ENCODE results near the gene INPP5A.
"Not testable (repeated sequence)": the region's sequence is repeated elsewhere in the genome, so short reads cannot be mapped to it uniquely, and the experiment has no call there.

INPP5A gene

GRCh38 chr10:132592790-132593383, 55.3 kb downstream of the INPP5A start:
- no peaks in the 10 kb centered on the region for H3K27me3 ChIP-seq (ENCODE audit: control insufficient read depth, insufficient read depth, low read length)
- H3K4me1 ChIP-seq (ENCODE audit: control insufficient read depth, insufficient read depth, low read length), result peaks cover 36% of the 10 kb centered on the region
- H3K4me3 ChIP-seq (ENCODE audit: low read length), result no peak overlapping the region
- no peak overlapping the region for H3K9ac ChIP-seq (ENCODE audit: low read length)
- no peaks in the 10 kb centered on the region for H3K36me3 ChIP-seq (ENCODE audit: control insufficient read depth, insufficient read depth, low read length)
- peak overlapping the region; percentile 10 for H3K27ac ChIP-seq (ENCODE audit: low read depth, low read length)

GRCh38 chr10:132593389-132593788, 55.8 kb downstream of the INPP5A start:
- Histone ChIP-seq H3K27me3 (ENCODE audit: control insufficient read depth, insufficient read depth, low read length) (no peaks in the 10 kb centered on the region), H3K36me3 (ENCODE audit: control insufficient read depth, insufficient read depth, low read length) (no peaks in the 10 kb centered on the region), H3K4me1 (ENCODE audit: control insufficient read depth, insufficient read depth, low read length) (peaks cover 37% of the 10 kb centered on the region), H3K4me3 (ENCODE audit: low read length) (no peak overlapping the region), H3K9ac (ENCODE audit: low read length) (no peak overlapping the region), H3K27ac (ENCODE audit: low read depth, low read length) (no peak overlapping the region)

- Histone ChIP-seq H3K27me3 (ENCODE audit: control insufficient read depth, insufficient read depth, low read length) (no peaks in the 10 kb centered on the region), H3K27ac (ENCODE audit: low read depth, low read length) (no peak overlapping the region), H3K36me3 (ENCODE audit: control insufficient read depth, insufficient read depth, low read length) (no peaks in the 10 kb centered on the region), H3K4me1 (ENCODE audit: control insufficient read depth, insufficient read depth, low read length) (peaks cover 30% of the 10 kb centered on the region), H3K9ac (ENCODE audit: low read length) (no peak overlapping the region), H3K4me3 (ENCODE audit: low read length) (peak overlapping the region; percentile 4)
Observed at GRCh38 chr10:132593900-132594876, 56.6 kb downstream of the INPP5A start.

GRCh38 chr10:132595021-132595420, 57.4 kb downstream of the INPP5A start:
- Histone ChIP-seq H3K9ac (ENCODE audit: low read length) (no peak overlapping the region), H3K4me3 (ENCODE audit: low read length) (no peak overlapping the region), H3K27me3 (ENCODE audit: control insufficient read depth, insufficient read depth, low read length) (no peaks in the 10 kb centered on the region), H3K27ac (ENCODE audit: low read depth, low read length) (no peak overlapping the region), H3K36me3 (ENCODE audit: control insufficient read depth, insufficient read depth, low read length) (no peaks in the 10 kb centered on the region), H3K4me1 (ENCODE audit: control insufficient read depth, insufficient read depth, low read length) (peaks cover 27% of the 10 kb centered on the region)

GRCh38 chr10:132595854-132596253, 58.3 kb downstream of the INPP5A start:
- H3K27ac ChIP-seq (ENCODE audit: low read depth, low read length), result no peak overlapping the region
- peaks cover 22% of the 10 kb centered on the region for H3K4me1 ChIP-seq (ENCODE audit: control insufficient read depth, insufficient read depth, low read length)
- H3K9ac ChIP-seq (ENCODE audit: low read length), result no peak overlapping the region

GRCh38 chr10:132596742-132597279, 59.2 kb downstream of the INPP5A start:
- Histone ChIP-seq H3K9ac (ENCODE audit: low read length) (no peak overlapping the region), H3K27me3 (ENCODE audit: control insufficient read depth, insufficient read depth, low read length) (no peaks in the 10 kb centered on the region), H3K4me1 (ENCODE audit: control insufficient read depth, insufficient read depth, low read length) (peaks cover 16% of the 10 kb centered on the region), H3K36me3 (ENCODE audit: control insufficient read depth, insufficient read depth, low read length) (no peaks in the 10 kb centered on the region), H3K27ac (ENCODE audit: low read depth, low read length) (no peak overlapping the region), H3K4me3 (ENCODE audit: low read length) (no peak overlapping the region)

More at GRCh38 chr10:132595854-132596253, 58.3 kb downstream of the INPP5A start:
- Histone ChIP-seq H3K36me3 (ENCODE audit: control insufficient read depth, insufficient read depth, low read length) (no peaks in the 10 kb centered on the region), H3K4me3 (ENCODE audit: low read length) (no peak overlapping the region), H3K27me3 (ENCODE audit: control insufficient read depth, insufficient read depth, low read length) (no peaks in the 10 kb centered on the region)

GRCh38 chr10:132597654-132598053, 60.1 kb downstream of the INPP5A start:
- Histone ChIP-seq H3K4me3 (ENCODE audit: low read length) (no peak overlapping the region), H3K9ac (ENCODE audit: low read length) (no peak overlapping the region), H3K27ac (ENCODE audit: low read depth, low read length) (peak overlapping the region; percentile 51), H3K27me3 (ENCODE audit: control insufficient read depth, insufficient read depth, low read length) (no peaks in the 10 kb centered on the region), H3K36me3 (ENCODE audit: control insufficient read depth, insufficient read depth, low read length) (no peaks in the 10 kb centered on the region), H3K4me1 (ENCODE audit: control insufficient read depth, insufficient read depth, low read length) (peaks cover 16% of the 10 kb centered on the region)

- not testable (repeated sequence) for H3K27ac ChIP-seq (ENCODE audit: low read depth, low read length); H3K4me3 ChIP-seq (ENCODE audit: low read length); H3K27me3 ChIP-seq (ENCODE audit: control insufficient read depth, insufficient read depth, low read length); H3K36me3 ChIP-seq (ENCODE audit: control insufficient read depth, insufficient read depth, low read length); H3K9ac ChIP-seq (ENCODE audit: low read length)
- peaks cover 18% of the 10 kb centered on the region for H3K4me1 ChIP-seq (ENCODE audit: control insufficient read depth, insufficient read depth, low read length)
Observed at GRCh38 chr10:132599023-132599618, 61.5 kb downstream of the INPP5A start.

- H3K27ac ChIP-seq (ENCODE audit: low read depth, low read length), result no peak overlapping the region
- no peak overlapping the region for H3K4me3 ChIP-seq (ENCODE audit: low read length)
- no peak overlapping the region for H3K9ac ChIP-seq (ENCODE audit: low read length)
- no peaks in the 10 kb centered on the region for H3K27me3 ChIP-seq (ENCODE audit: control insufficient read depth, insufficient read depth, low read length)
- no peaks in the 10 kb centered on the region for H3K36me3 ChIP-seq (ENCODE audit: control insufficient read depth, insufficient read depth, low read length)
- H3K4me1 ChIP-seq (ENCODE audit: control insufficient read depth, insufficient read depth, low read length), result peaks cover 13% of the 10 kb centered on the region
Observed at GRCh38 chr10:132599732-132600131, 62.1 kb downstream of the INPP5A start.

GRCh38 chr10:132600416-132600815, 62.8 kb downstream of the INPP5A start:
- H3K27me3 ChIP-seq (ENCODE audit: control insufficient read depth, insufficient read depth, low read length), result no peaks in the 10 kb centered on the region
- H3K4me1 ChIP-seq (ENCODE audit: control insufficient read depth, insufficient read depth, low read length), result peaks cover 13% of the 10 kb centered on the region
- no peaks in the 10 kb centered on the region for H3K36me3 ChIP-seq (ENCODE audit: control insufficient read depth, insufficient read depth, low read length)
- no peak overlapping the region for H3K27ac ChIP-seq (ENCODE audit: low read depth, low read length)
- H3K4me3 ChIP-seq (ENCODE audit: low read length), result no peak overlapping the region
- no peak overlapping the region for H3K9ac ChIP-seq (ENCODE audit: low read length)

- Histone ChIP-seq H3K4me3 (ENCODE audit: low read length) (no peak overlapping the region), H3K27me3 (ENCODE audit: control insufficient read depth, insufficient read depth, low read length) (no peaks in the 10 kb centered on the region), H3K4me1 (ENCODE audit: control insufficient read depth, insufficient read depth, low read length) (peaks cover 12% of the 10 kb centered on the region), H3K9ac (ENCODE audit: low read length) (no peak overlapping the region), H3K36me3 (ENCODE audit: control insufficient read depth, insufficient read depth, low read length) (no peaks in the 10 kb centered on the region), H3K27ac (ENCODE audit: low read depth, low read length) (no peak overlapping the region)
Observed at GRCh38 chr10:132601567-132601966, 64.0 kb downstream of the INPP5A start.

GRCh38 chr10:132602614-132603013, 65.0 kb downstream of the INPP5A start:
- no peaks in the 10 kb centered on the region for H3K27me3 ChIP-seq (ENCODE audit: control insufficient read depth, insufficient read depth, low read length)
- H3K9ac ChIP-seq (ENCODE audit: low read length), result no peak overlapping the region
- no peak overlapping the region for H3K4me3 ChIP-seq (ENCODE audit: low read length)
- peak overlapping the region; percentile 34 for H3K27ac ChIP-seq (ENCODE audit: low read depth, low read length)
- no peaks in the 10 kb centered on the region for H3K36me3 ChIP-seq (ENCODE audit: control insufficient read depth, insufficient read depth, low read length)
- peaks cover 19% of the 10 kb centered on the region for H3K4me1 ChIP-seq (ENCODE audit: control insufficient read depth, insufficient read depth, low read length)

All from rectal smooth muscle tissue (tissue), 1 donor.